Astrocyte (in vitro differentiated cells and primary cell): ENCODE results near the gene PTPRD.

Source experiments
- CTCF ChIP-seq: IDR thresholded peaks from 2 replicates; pipeline ENCODE4 v1.5.1; 2011; ENCODE audit warnings: low read depth, mild to moderate bottlenecking, inconsistent platforms, low read length, moderate library complexity; ENCODE audit not compliant: insufficient read depth
- EZH2 ChIP-seq: IDR thresholded peaks from 2 replicates; pipeline ENCODE4 v1.6.1; 2012; ENCODE audit warnings: mild to moderate bottlenecking, low read length, inconsistent platforms; ENCODE audit not compliant: insufficient read depth

GRCh38 chr9:9920425-9921060, 692.3 kb downstream of the PTPRD start:
- TF ChIP-seq CTCF (peak; percentile 19), EZH2 (no peak)
